WTC11 (cell line): Measurements from ENCODE around the gene UBAP2L. TPM values are rescaled to one million over a fixed set of nuclear protein-coding genes. Genes with fewer than 3 reads are reported as not detected.

Experiments
- ATAC-seq: fragments of 200-7000 bp; cut with Tn5 transposase; 2 replicates; pipeline ENCODE4 v1.10.0; 2021; ENCODE audit warnings: mild to moderate bottlenecking, moderate library complexity
- CTCF ChIA-PET: fragments of 300-600 bp; sonication (Branson Sonifier 250); formaldehyde crosslinking; loops from one replicate; lab custom pipeline; 2021; ENCODE audit warnings: antibody characterized with exemption; lab: Charles Lee
- POLR2A ChIA-PET: fragments of 350-600 bp; sonication (Branson Sonifier 250); formaldehyde crosslinking; loops from one replicate; lab custom pipeline; 2021; ENCODE audit warnings: antibody characterized with exemption; lab: Charles Lee
- DNase-seq: peaks from one replicate; pipeline ENCODE4 v3.0.0; 2021; ENCODE audit warnings: low spot score
- H3K27ac Mint-ChIP-seq: 2 replicates; pipeline ENCODE4 v1.8.0; 2021; ENCODE audit warnings: mixed read lengths
- H3K27me3 Mint-ChIP-seq: 2 replicates; pipeline ENCODE4 v1.8.0; 2021; ENCODE audit warnings: low read depth, mild to moderate bottlenecking, moderate library complexity, mixed read lengths
- H3K36me3 Mint-ChIP-seq: 2 replicates; pipeline ENCODE4 v1.8.0; 2021; ENCODE audit warnings: mixed read lengths
- H3K4me1 Mint-ChIP-seq: 2 replicates; pipeline ENCODE4 v1.8.0; 2022; ENCODE audit warnings: mixed read lengths
- H3K4me3 Mint-ChIP-seq: 2 replicates; pipeline ENCODE4 v1.8.0; 2021; ENCODE audit warnings: mild to moderate bottlenecking, moderate library complexity, mixed read lengths
- H3K9me3 Mint-ChIP-seq: 2 replicates; pipeline ENCODE4 v1.8.0; 2021; ENCODE audit warnings: mixed read lengths
- AFF4 ChIP-seq: sonication (generic); formaldehyde crosslinking; IDR thresholded peaks from 2 replicates; pipeline ENCODE4 v1.8.1; 2023; ENCODE audit warnings: mild to moderate bottlenecking, missing genetic modification reagents, borderline replicate concordance
- CREM ChIP-seq: sonication (generic); formaldehyde crosslinking; IDR thresholded peaks from 2 replicates; pipeline ENCODE4 v1.8.1; 2022; ENCODE audit warnings: mild to moderate bottlenecking, missing genetic modification reagents, moderate library complexity
- EMX1 ChIP-seq: fragments of 250-450 bp; sonication (Bioruptor Pico); IDR thresholded peaks from 2 replicates; pipeline ENCODE4 v1.8.0; 2021; ENCODE audit warnings: mild to moderate bottlenecking
- ETV6 ChIP-seq: sonication (generic); formaldehyde crosslinking; IDR thresholded peaks from 2 replicates; pipeline ENCODE4 v1.8.1; 2022; ENCODE audit warnings: mild to moderate bottlenecking, missing genetic modification reagents
- FOXJ3 ChIP-seq: sonication (generic); formaldehyde crosslinking; IDR thresholded peaks from 2 replicates; pipeline ENCODE4 v1.9.0; 2021; ENCODE audit warnings: missing genetic modification reagents, mild to moderate bottlenecking, borderline replicate concordance
- GTF2I ChIP-seq: fragments of 250-450 bp; sonication (Bioruptor Pico); conservative IDR thresholded peaks from 2 replicates; pipeline ENCODE4 v1.4.0; 2021; ENCODE audit warnings: mild to moderate bottlenecking
- IRF2 ChIP-seq: sonication (generic); formaldehyde crosslinking; IDR thresholded peaks from 2 replicates; pipeline ENCODE4 v1.8.0; 2022; ENCODE audit warnings: low read depth, missing genetic modification reagents, borderline replicate concordance
- MXD4 ChIP-seq: fragments of 250-450 bp; sonication (Bioruptor Pico); IDR thresholded peaks from 2 replicates; pipeline ENCODE4 v1.8.0; 2021; ENCODE audit warnings: mild to moderate bottlenecking, moderate library complexity, borderline replicate concordance
- NFYB ChIP-seq: sonication (generic); formaldehyde crosslinking; conservative IDR thresholded peaks from 2 replicates; pipeline ENCODE4 v1.8.0; 2022; ENCODE audit warnings: low read depth, missing genetic modification reagents
- PRRX2 ChIP-seq: fragments of 250-450 bp; sonication (Bioruptor Pico); IDR thresholded peaks from 2 replicates; pipeline ENCODE4 v1.8.0; 2021; ENCODE audit warnings: mild to moderate bottlenecking
- RORB ChIP-seq: fragments of 250-450 bp; sonication (Bioruptor Pico); IDR thresholded peaks from 2 replicates; pipeline ENCODE4 v1.9.0; 2021; ENCODE audit warnings: mild to moderate bottlenecking
- SMAD3 ChIP-seq: sonication (generic); formaldehyde crosslinking; IDR thresholded peaks from 2 replicates; pipeline ENCODE4 v1.8.0; 2022; ENCODE audit warnings: missing genetic modification reagents, mild to moderate bottlenecking, borderline replicate concordance
- SP1 ChIP-seq: sonication (generic); formaldehyde crosslinking; conservative IDR thresholded peaks from 2 replicates; pipeline ENCODE4 v1.8.1; 2022; ENCODE audit warnings: missing genetic modification reagents
- ZNF121 ChIP-seq: sonication (generic); formaldehyde crosslinking; IDR thresholded peaks from 2 replicates; pipeline ENCODE4 v1.8.0; 2023; ENCODE audit warnings: missing genetic modification reagents
- ZNF317 ChIP-seq: sonication (generic); formaldehyde crosslinking; IDR thresholded peaks from 2 replicates; pipeline ENCODE4 v1.8.1; 2023; ENCODE audit warnings: low read depth, mild to moderate bottlenecking, moderate library complexity, missing genetic modification reagents, borderline replicate concordance
- ZNF396 ChIP-seq: fragments of 250-450 bp; sonication (Bioruptor Pico); IDR thresholded peaks from 2 replicates; pipeline ENCODE4 v1.8.0; 2021; ENCODE audit warnings: mild to moderate bottlenecking, moderate library complexity, borderline replicate concordance
- ZNF423 ChIP-seq: fragments of 250-450 bp; sonication (Bioruptor Pico); IDR thresholded peaks from 2 replicates; pipeline ENCODE4 v2.1.2; 2022; ENCODE audit warnings: mild to moderate bottlenecking, moderate library complexity
- ZSCAN18 ChIP-seq: fragments of 250-450 bp; sonication (Bioruptor Pico); IDR thresholded peaks from 2 replicates; pipeline ENCODE4 v2.1.2; 2022; ENCODE audit warnings: mild to moderate bottlenecking, moderate library complexity
- total RNA-seq: library from RNA; stranded (reverse); gene quantifications from 3 replicates; pipeline ENCODE4 v1.2.3, GENCODE V29; 2021
- TF ChIP-seq, protein P1 (sequence below): sonication (generic); formaldehyde crosslinking; IDR thresholded peaks from 2 replicates; pipeline ENCODE4 v1.8.1; 2022; ENCODE audit warnings: low read depth, mild to moderate bottlenecking, moderate library complexity, missing genetic modification reagents, borderline replicate concordance
- TF ChIP-seq, protein P2 (sequence below): sonication (generic); formaldehyde crosslinking; IDR thresholded peaks from 2 replicates; pipeline ENCODE4 v1.8.1; 2023; ENCODE audit warnings: mild to moderate bottlenecking, missing genetic modification reagents, moderate library complexity
- TF ChIP-seq, protein P3 (sequence below): sonication (generic); formaldehyde crosslinking; IDR thresholded peaks from 2 replicates; pipeline ENCODE4 v1.8.1; 2022; ENCODE audit warnings: mild to moderate bottlenecking, moderate library complexity, missing genetic modification reagents
- TF ChIP-seq, protein P4 (sequence below): fragments of 250-450 bp; sonication (Bioruptor Pico); IDR thresholded peaks from 2 replicates; pipeline ENCODE4 v1.9.0; 2021; ENCODE audit warnings: mild to moderate bottlenecking

UBAP2L gene
- total RNA-seq, 1 experiment from 2014 or later: 205 TPM

GRCh38 chr1:154179946-154180687 is 40.6 kb upstream of the UBAP2L start:
- ChIA-PET POLR2A (interaction anchor here (1.0 to 1.5 kb wide), 2 partner anchors 40 to 155 kb away, joined by 3 to 4 read pairs; partner anchors contain the start of gene UBAP2L), CTCF (interaction anchor here (0.9 to 2.8 kb wide), 2 partner anchors 19 to 155 kb away, joined by 6 to 7 read pairs; no protein-coding TSS in a partner anchor)

DNA sequence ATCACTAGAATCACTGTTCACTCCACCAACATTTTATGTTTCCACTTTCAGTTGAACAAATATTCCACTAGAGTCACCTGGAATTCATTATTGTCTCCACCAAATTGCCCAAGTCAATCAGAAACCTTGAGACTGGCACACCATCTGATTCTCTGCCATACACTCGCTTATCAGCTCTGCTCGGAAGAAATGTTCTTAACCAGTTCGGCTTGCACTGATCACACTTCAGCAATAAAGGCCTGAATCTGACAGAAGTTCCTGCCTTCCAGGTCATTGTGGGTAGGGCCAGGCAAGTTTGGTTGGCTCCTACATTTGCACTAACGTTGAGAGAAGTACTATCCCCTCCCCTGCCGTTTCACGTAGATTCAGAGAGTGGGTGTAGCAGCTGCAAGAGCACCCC is 38.8 kb upstream of the UBAP2L start:
- CTCF ChIA-PET: interaction anchor here (0.6 to 1.5 kb wide), 4 partner anchors 38 to 154 kb away, joined by 3 to 5 read pairs (median 4); partner anchors contain the start of genes HAX1 and UBAP2L
- peak overlapping the region; percentile 100 for H3K4me3 Mint-ChIP-seq
- TF ChIP-seq RORB (CRISPR knock-in tag): no peak
- no peak for TF ChIP-seq FOXJ3
- TF ChIP-seq NFYB (CRISPR knock-in tag): no peak
- TF ChIP-seq, protein P1, sequence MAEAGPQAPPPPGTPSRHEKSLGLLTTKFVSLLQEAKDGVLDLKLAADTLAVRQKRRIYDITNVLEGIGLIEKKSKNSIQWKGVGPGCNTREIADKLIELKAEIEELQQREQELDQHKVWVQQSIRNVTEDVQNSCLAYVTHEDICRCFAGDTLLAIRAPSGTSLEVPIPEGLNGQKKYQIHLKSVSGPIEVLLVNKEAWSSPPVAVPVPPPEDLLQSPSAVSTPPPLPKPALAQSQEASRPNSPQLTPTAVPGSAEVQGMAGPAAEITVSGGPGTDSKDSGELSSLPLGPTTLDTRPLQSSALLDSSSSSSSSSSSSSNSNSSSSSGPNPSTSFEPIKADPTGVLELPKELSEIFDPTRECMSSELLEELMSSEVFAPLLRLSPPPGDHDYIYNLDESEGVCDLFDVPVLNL (CRISPR knock-in tag): no peak
- TF ChIP-seq ZNF317 (CRISPR knock-in tag): no peak
- TF ChIP-seq, protein P2, sequence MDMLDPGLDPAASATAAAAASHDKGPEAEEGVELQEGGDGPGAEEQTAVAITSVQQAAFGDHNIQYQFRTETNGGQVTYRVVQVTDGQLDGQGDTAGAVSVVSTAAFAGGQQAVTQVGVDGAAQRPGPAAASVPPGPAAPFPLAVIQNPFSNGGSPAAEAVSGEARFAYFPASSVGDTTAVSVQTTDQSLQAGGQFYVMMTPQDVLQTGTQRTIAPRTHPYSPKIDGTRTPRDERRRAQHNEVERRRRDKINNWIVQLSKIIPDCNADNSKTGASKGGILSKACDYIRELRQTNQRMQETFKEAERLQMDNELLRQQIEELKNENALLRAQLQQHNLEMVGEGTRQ (CRISPR knock-in tag): no peak
- TF ChIP-seq MXD4 (CRISPR knock-in tag): no peak
- TF ChIP-seq, protein P3, sequence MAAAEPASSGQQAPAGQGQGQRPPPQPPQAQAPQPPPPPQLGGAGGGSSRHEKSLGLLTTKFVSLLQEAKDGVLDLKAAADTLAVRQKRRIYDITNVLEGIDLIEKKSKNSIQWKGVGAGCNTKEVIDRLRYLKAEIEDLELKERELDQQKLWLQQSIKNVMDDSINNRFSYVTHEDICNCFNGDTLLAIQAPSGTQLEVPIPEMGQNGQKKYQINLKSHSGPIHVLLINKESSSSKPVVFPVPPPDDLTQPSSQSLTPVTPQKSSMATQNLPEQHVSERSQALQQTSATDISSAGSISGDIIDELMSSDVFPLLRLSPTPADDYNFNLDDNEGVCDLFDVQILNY (CRISPR knock-in tag): no peak
- TF ChIP-seq GTF2I (CRISPR knock-in tag): no peak
- no peak for TF ChIP-seq CREM (CRISPR knock-in tag)
- no peak for TF ChIP-seq ZNF423 (CRISPR knock-in tag)
- no peak for TF ChIP-seq ZNF121 (CRISPR knock-in tag)
- no peak for TF ChIP-seq SMAD3 (CRISPR knock-in tag)
- no peak for TF ChIP-seq EMX1 (CRISPR knock-in tag)
- TF ChIP-seq, protein P4, sequence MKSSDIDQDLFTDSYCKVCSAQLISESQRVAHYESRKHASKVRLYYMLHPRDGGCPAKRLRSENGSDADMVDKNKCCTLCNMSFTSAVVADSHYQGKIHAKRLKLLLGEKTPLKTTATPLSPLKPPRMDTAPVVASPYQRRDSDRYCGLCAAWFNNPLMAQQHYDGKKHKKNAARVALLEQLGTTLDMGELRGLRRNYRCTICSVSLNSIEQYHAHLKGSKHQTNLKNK (CRISPR knock-in tag): no peak

More at GRCh38 chr1:154179946-154180687, 40.6 kb upstream of the UBAP2L start:
- Mint-ChIP-seq H3K4me1 (peaks cover 43% of the 10 kb centered on the region), H3K36me3 (peaks cover 22% of the 10 kb centered on the region), H3K4me3 (peak overlapping the region; percentile 48), H3K27me3 (no peaks in the 10 kb centered on the region), H3K27ac (peak overlapping the region; percentile 43), H3K9me3 (no peaks in the 10 kb centered on the region)
- ATAC-seq (no peak), DNase-seq (peak; percentile 24)
- TF ChIP-seq ZSCAN18: no peak
- no peak for TF ChIP-seq AFF4 (CRISPR knock-in tag)
- no peak for TF ChIP-seq PRRX2 (CRISPR knock-in tag)
- no peak for TF ChIP-seq IRF2 (CRISPR knock-in tag)
- TF ChIP-seq SP1 (CRISPR knock-in tag): no peak
- TF ChIP-seq ETV6 (CRISPR knock-in tag): no peak
- no peak for TF ChIP-seq ZNF396

More for the DNA sequence above, 38.8 kb upstream of the UBAP2L start:
- Mint-ChIP-seq H3K9me3 (no peaks in the 10 kb centered on the region), H3K4me1 (peaks cover 58% of the 10 kb centered on the region), H3K27me3 (no peaks in the 10 kb centered on the region), H3K36me3 (peaks cover 9% of the 10 kb centered on the region), H3K27ac (peak overlapping the region; percentile 100)
- ATAC-seq: no peak
- DNase-seq: no peak
- POLR2A ChIA-PET: interaction anchor here (1.4 kb wide), 1 partner anchor 39 kb away, joined by 8 read pairs; the partner anchor contains the start of gene UBAP2L
